Central memory CD8-positive, alpha-beta T cell (primary cell): ENCODE results near the gene PRODH2.

Source experiments
- ATAC-seq: fragments of 150-1000 bp; cut with Tn5 transposase; replicated peaks from 2 replicates; pipeline ENCODE4 v1.10.0; 2022; ENCODE audit warnings: mild to moderate bottlenecking, moderate FRiP score, moderate number of reproducible peaks; ENCODE audit not compliant: poor library complexity, severe bottlenecking; ENCODE audit errors: extremely low read depth
- DNase-seq, 2 donors: peaks; one replicate each; pipeline ENCODE4 v3.0.0; 2021; ENCODE audit warnings: low spot score in 2 of 2
- H3K27ac Mint-ChIP-seq: one replicate; pipeline ENCODE4 v1.8.0; 2022; ENCODE audit warnings: low read depth, mild to moderate bottlenecking, moderate library complexity, mixed read lengths
- H3K27me3 Mint-ChIP-seq: one replicate; pipeline ENCODE4 v1.8.0; 2022; ENCODE audit warnings: mixed read lengths
- H3K36me3 Mint-ChIP-seq: one replicate; pipeline ENCODE4 v1.8.0; 2022; ENCODE audit warnings: mild to moderate bottlenecking, moderate library complexity, mixed read lengths; ENCODE audit not compliant: insufficient read depth
- H3K4me1 Mint-ChIP-seq: one replicate; pipeline ENCODE4 v1.8.0; 2022; ENCODE audit warnings: mixed read lengths
- H3K4me3 Mint-ChIP-seq: one replicate; pipeline ENCODE4 v1.8.0; 2022; ENCODE audit warnings: mild to moderate bottlenecking, moderate library complexity, mixed read lengths
- H3K9me3 Mint-ChIP-seq: one replicate; pipeline ENCODE4 v1.8.0; 2022; ENCODE audit warnings: mixed read lengths

Gene PRODH2

GRCh38 chr19:35766571-35767104, 46.0 kb downstream of the PRODH2 start:
- no peaks in the 10 kb centered on the region for H3K27me3 Mint-ChIP-seq
- ATAC-seq (no peak), DNase-seq (no peak)
- H3K9me3 Mint-ChIP-seq, result no peaks in the 10 kb centered on the region
- no peaks in the 10 kb centered on the region for H3K4me1 Mint-ChIP-seq
- no peak overlapping the region for H3K4me3 Mint-ChIP-seq
- H3K27ac Mint-ChIP-seq, result no peak overlapping the region
- peaks cover 19% of the 10 kb centered on the region for H3K36me3 Mint-ChIP-seq

GRCh38 chr19:35764432-35765315, 48.0 kb downstream of the PRODH2 start:
- ATAC-seq (no peak), DNase-seq (no peak)
- Mint-ChIP-seq H3K36me3 (peaks cover 19% of the 10 kb centered on the region), H3K4me1 (peaks cover 1% of the 10 kb centered on the region), H3K9me3 (no peaks in the 10 kb centered on the region), H3K27ac (no peak overlapping the region), H3K27me3 (no peaks in the 10 kb centered on the region), H3K4me3 (no peak overlapping the region)

GRCh38 chr19:35760711-35761349, 51.8 kb downstream of the PRODH2 start:
- H3K9me3 Mint-ChIP-seq, result no peaks in the 10 kb centered on the region
- H3K36me3 Mint-ChIP-seq, result peaks cover 21% of the 10 kb centered on the region
- H3K27me3 Mint-ChIP-seq, result no peaks in the 10 kb centered on the region
- no peak overlapping the region for H3K27ac Mint-ChIP-seq
- ATAC-seq (no peak), DNase-seq (no peak)
- peaks cover 14% of the 10 kb centered on the region for H3K4me1 Mint-ChIP-seq
- no peak overlapping the region for H3K4me3 Mint-ChIP-seq

GRCh38 chr19:35759697-35760096, 52.9 kb downstream of the PRODH2 start:
- ATAC-seq (no peak), DNase-seq (no peak)
- Mint-ChIP-seq H3K27ac (no peak overlapping the region), H3K27me3 (no peaks in the 10 kb centered on the region), H3K9me3 (no peaks in the 10 kb centered on the region), H3K36me3 (peaks cover 19% of the 10 kb centered on the region), H3K4me1 (peaks cover 14% of the 10 kb centered on the region), H3K4me3 (peak overlapping the region; percentile 93)

GRCh38 chr19:35757749-35758608, 54.7 kb downstream of the PRODH2 start, which contains the start of gene PROSER3:
TSS of gene PROSER3 (plus strand) at chr19:35758176. CDS start at chr19:35758216, 40 bp downstream.
- H3K4me1 Mint-ChIP-seq, result peaks cover 14% of the 10 kb centered on the region
- H3K27me3 Mint-ChIP-seq, result no peaks in the 10 kb centered on the region
- peak; percentile 96 to 99 for DNase-seq
- ATAC-seq, result peak; percentile 99
- H3K27ac Mint-ChIP-seq, result peak within 1 kb of the TSS; percentile 94
- H3K9me3 Mint-ChIP-seq, result no peaks in the 10 kb centered on the region
- H3K36me3 Mint-ChIP-seq, result peaks cover 13% of the 10 kb centered on the region
- H3K4me3 Mint-ChIP-seq, result peak within 1 kb of the TSS; percentile 93

GRCh38 chr19:35757231-35757748, 55.4 kb downstream of the PRODH2 start:
- peaks cover 13% of the 10 kb centered on the region for H3K36me3 Mint-ChIP-seq
- DNase-seq, result no peak
- no peaks in the 10 kb centered on the region for H3K27me3 Mint-ChIP-seq
- no peaks in the 10 kb centered on the region for H3K9me3 Mint-ChIP-seq
- H3K4me3 Mint-ChIP-seq, result peak overlapping the region; percentile 93
- peak overlapping the region; percentile 94 for H3K27ac Mint-ChIP-seq
- peaks cover 14% of the 10 kb centered on the region for H3K4me1 Mint-ChIP-seq
- no peak for ATAC-seq

GRCh38 chr19:35756377-35757230, 56.0 kb downstream of the PRODH2 start, which contains the start of gene HSPB6:
TSS of gene HSPB6 (minus strand) at chr19:35757029. CDS start at chr19:35757008, 21 bp downstream.
- H3K9me3 Mint-ChIP-seq, result no peaks in the 10 kb centered on the region
- peaks cover 11% of the 10 kb centered on the region for H3K36me3 Mint-ChIP-seq
- DNase-seq, result no peak
- ATAC-seq, result no peak
- H3K27ac Mint-ChIP-seq, result peak within 1 kb of the TSS; percentile 94
- peak within 1 kb of the TSS; percentile 93 for H3K4me3 Mint-ChIP-seq
- H3K27me3 Mint-ChIP-seq, result no peaks in the 10 kb centered on the region
- H3K4me1 Mint-ChIP-seq, result peaks cover 14% of the 10 kb centered on the region

- no peaks in the 10 kb centered on the region for H3K27me3 Mint-ChIP-seq
- H3K27ac Mint-ChIP-seq, result peak overlapping the region; percentile 4
- peaks cover 11% of the 10 kb centered on the region for H3K36me3 Mint-ChIP-seq
- H3K4me1 Mint-ChIP-seq, result peaks cover 14% of the 10 kb centered on the region
- no peak overlapping the region for H3K4me3 Mint-ChIP-seq
- no peaks in the 10 kb centered on the region for H3K9me3 Mint-ChIP-seq
- no peak for ATAC-seq
- DNase-seq, result no peak
Observed at GRCh38 chr19:35755550-35756376, 56.9 kb downstream of the PRODH2 start.

- H3K4me3 Mint-ChIP-seq, result peak overlapping the region; percentile 24
- peaks cover 11% of the 10 kb centered on the region for H3K36me3 Mint-ChIP-seq
- ATAC-seq (no peak), DNase-seq (no peak)
- H3K9me3 Mint-ChIP-seq, result no peaks in the 10 kb centered on the region
- H3K4me1 Mint-ChIP-seq, result peaks cover 14% of the 10 kb centered on the region
- no peaks in the 10 kb centered on the region for H3K27me3 Mint-ChIP-seq
- H3K27ac Mint-ChIP-seq, result peak overlapping the region; percentile 4
Observed at GRCh38 chr19:35755131-35755549, 57.5 kb downstream of the PRODH2 start.

GRCh38 chr19:35754370-35755130, 58.1 kb downstream of the PRODH2 start:
- H3K9me3 Mint-ChIP-seq, result no peaks in the 10 kb centered on the region
- ATAC-seq, result no peak
- H3K27ac Mint-ChIP-seq, result peak overlapping the region; percentile 4

More at GRCh38 chr19:35754370-35755130, 58.1 kb downstream of the PRODH2 start:
- DNase-seq, result no peak
- Mint-ChIP-seq H3K36me3 (peaks cover 11% of the 10 kb centered on the region), H3K4me3 (peak overlapping the region; percentile 24), H3K4me1 (peaks cover 17% of the 10 kb centered on the region), H3K27me3 (no peaks in the 10 kb centered on the region)
